AG04450 (cell line): ENCODE measurements around the gene WNT1. TPM values are rescaled to one million over a fixed set of nuclear protein-coding genes. Genes with fewer than 3 reads are reported as not detected.

ENCODE experiments used
- CTCF ChIA-PET: fragments of 300-600, 350-600 bp; formaldehyde crosslinking; extraction: SDS; loops from one replicate; lab custom pipeline; 2022; ENCODE audit warnings: antibody characterized with exemption, inconsistent platforms; lab: Charles Lee
- POLR2A ChIA-PET: fragments of 350-600 bp; formaldehyde crosslinking; extraction: SDS; loops from one replicate; lab custom pipeline; 2021; ENCODE audit warnings: antibody characterized with exemption, inconsistent platforms; lab: Yijun Ruan, JAX
- DNase-seq: peaks from one replicate; pipeline ENCODE4 v3.0.0-alpha.2; 2011; ENCODE audit warnings: low read depth, low spot score
- H3K27ac ChIP-seq: one replicate; pipeline ENCODE4 v1.5.1; 2012; ENCODE audit warnings: low read depth, low read length, control low read depth
- H3K27me3 ChIP-seq: one replicate; pipeline ENCODE4 v1.6.0; 2012; ENCODE audit warnings: low read length; ENCODE audit not compliant: control insufficient read depth, insufficient read depth
- H3K4me3 ChIP-seq: 2 replicates; pipeline ENCODE4 v1.5.1; 2011; ENCODE audit warnings: mild to moderate bottlenecking, low read depth, low read length, control low read depth
- H3K9me3 ChIP-seq: 2 replicates; pipeline ENCODE4 v1.5.1; 2012; ENCODE audit warnings: low read length; ENCODE audit not compliant: control insufficient read depth, insufficient read depth
- polyA plus RNA-seq: library from polyadenylated mRNA; depleted of rRNA; stranded (reverse); fragments of >200 nt; gene quantifications from 2 replicates; pipeline ENCODE4 v1.2.3, GENCODE V29; 2011
- TF ChIP-seq, protein P1 (sequence below): IDR thresholded peaks from 2 replicates; pipeline ENCODE4 v1.5.1; 2011; ENCODE audit warnings: low read depth, low read length, control low read depth, inconsistent platforms

The WNT1 gene
- polyA plus RNA-seq, 1 experiment = not detected

DNA sequence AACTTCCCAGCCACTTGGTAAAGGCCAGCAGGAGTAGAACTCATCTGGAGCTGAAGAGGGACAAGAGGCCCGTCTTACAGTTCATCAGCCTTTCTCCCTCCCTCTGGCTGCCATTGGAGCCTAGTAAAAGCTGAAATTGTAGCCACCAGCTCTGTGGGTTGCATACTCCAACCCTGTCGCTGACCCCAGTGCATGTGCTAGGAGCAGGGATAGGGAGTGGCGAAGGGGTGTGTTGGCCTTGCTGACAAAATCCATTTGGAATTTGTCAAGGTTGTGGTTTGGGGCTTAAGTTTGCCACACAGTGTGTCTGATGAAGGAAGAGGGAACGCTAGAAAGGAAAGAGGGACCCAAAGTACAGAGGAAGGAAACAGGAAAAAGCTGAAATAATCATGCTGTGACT is 16.8 kb upstream of the WNT1 start:
- TF ChIP-seq, protein P1, sequence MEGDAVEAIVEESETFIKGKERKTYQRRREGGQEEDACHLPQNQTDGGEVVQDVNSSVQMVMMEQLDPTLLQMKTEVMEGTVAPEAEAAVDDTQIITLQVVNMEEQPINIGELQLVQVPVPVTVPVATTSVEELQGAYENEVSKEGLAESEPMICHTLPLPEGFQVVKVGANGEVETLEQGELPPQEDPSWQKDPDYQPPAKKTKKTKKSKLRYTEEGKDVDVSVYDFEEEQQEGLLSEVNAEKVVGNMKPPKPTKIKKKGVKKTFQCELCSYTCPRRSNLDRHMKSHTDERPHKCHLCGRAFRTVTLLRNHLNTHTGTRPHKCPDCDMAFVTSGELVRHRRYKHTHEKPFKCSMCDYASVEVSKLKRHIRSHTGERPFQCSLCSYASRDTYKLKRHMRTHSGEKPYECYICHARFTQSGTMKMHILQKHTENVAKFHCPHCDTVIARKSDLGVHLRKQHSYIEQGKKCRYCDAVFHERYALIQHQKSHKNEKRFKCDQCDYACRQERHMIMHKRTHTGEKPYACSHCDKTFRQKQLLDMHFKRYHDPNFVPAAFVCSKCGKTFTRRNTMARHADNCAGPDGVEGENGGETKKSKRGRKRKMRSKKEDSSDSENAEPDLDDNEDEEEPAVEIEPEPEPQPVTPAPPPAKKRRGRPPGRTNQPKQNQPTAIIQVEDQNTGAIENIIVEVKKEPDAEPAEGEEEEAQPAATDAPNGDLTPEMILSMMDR = no peak
- ChIA-PET POLR2A (interaction anchor here (0.6 kb wide), 1 partner anchor 14 kb away, joined by 5 read pairs; no protein-coding TSS in a partner anchor), CTCF (no interaction called here)
- no peak for DNase-seq
- Histone ChIP-seq H3K27ac (no peak overlapping the region), H3K4me3 (no peak overlapping the region), H3K27me3 (peaks cover 14% of the 10 kb centered on the region), H3K9me3 (peaks cover 6% of the 10 kb centered on the region; the same call in 1 of the 2 replicates)

DNA sequence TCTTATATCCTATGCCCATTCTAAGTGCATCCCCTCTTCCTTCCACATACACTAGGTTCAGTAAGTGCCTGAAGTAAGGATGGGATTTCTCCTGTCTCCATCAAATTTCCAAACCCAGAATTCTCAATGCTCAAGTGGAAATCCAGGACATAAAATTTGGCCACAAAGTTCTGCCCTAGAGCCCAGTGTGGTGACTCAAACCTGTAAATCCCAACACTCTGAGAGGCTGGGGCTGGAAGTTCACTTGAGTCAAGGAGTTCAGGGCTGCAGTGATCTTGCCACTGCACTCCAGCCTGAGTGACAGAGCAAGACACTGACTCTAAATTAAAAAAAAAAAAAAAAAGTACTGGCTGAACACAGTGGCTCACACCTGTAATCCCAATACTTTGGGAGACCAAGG is 16.3 kb upstream of the WNT1 start:
- TF ChIP-seq, protein P1 = no peak
- Histone ChIP-seq H3K27ac (no peak overlapping the region), H3K27me3 (peaks cover 16% of the 10 kb centered on the region), H3K9me3 (peaks cover 4% of the 10 kb centered on the region; the same call in 1 of the 2 replicates), H3K4me3 (no peak overlapping the region)
- CTCF ChIA-PET = interaction anchor here (1.3 kb wide), 1 partner anchor 35 kb away, joined by 5 read pairs; no protein-coding TSS in a partner anchor
- DNase-seq = no peak
- POLR2A ChIA-PET = no interaction called here

DNA sequence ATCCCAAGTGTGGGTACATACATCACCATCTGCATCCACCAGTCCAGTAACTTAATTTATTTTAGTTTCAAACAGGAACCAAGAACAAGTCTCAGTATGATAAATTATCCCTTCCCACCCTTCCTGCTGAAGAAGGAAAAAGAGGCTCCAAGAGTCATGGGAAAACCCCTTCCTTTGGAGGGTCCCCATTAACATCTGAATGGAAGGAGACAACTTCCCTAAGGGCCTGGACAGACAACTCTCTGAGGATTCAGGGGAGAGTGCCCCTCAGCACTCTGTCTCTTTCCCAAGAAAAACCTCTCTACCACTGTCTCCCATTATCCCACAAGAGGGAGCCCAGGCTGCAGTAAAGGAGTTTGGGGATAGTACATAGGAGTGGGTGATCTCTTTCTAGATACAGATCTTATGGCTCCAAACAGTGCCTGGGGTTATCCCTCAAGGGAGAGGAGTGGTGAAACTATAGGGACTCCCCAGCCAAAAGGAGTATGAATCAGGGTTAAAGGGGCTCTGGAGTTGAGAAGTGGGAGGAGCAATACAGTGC is 12.8 kb upstream of the WNT1 start:
- ChIA-PET POLR2A (no interaction called here), CTCF (interaction anchor here (1.9 to 5.1 kb wide), 4 partner anchors 13 to 112 kb away, joined by 5 to 37 read pairs (median 10); partner anchors contain the start of gene WNT1)
- no peaks in the 10 kb centered on the region; the same call in 1 of the 2 replicates for H3K9me3 ChIP-seq
- DNase-seq = no peak
- peaks cover 20% of the 10 kb centered on the region for H3K27me3 ChIP-seq
- H3K27ac ChIP-seq = no peak overlapping the region
- TF ChIP-seq, protein P1 = peak; percentile 63
- H3K4me3 ChIP-seq = no peak overlapping the region

DNA sequence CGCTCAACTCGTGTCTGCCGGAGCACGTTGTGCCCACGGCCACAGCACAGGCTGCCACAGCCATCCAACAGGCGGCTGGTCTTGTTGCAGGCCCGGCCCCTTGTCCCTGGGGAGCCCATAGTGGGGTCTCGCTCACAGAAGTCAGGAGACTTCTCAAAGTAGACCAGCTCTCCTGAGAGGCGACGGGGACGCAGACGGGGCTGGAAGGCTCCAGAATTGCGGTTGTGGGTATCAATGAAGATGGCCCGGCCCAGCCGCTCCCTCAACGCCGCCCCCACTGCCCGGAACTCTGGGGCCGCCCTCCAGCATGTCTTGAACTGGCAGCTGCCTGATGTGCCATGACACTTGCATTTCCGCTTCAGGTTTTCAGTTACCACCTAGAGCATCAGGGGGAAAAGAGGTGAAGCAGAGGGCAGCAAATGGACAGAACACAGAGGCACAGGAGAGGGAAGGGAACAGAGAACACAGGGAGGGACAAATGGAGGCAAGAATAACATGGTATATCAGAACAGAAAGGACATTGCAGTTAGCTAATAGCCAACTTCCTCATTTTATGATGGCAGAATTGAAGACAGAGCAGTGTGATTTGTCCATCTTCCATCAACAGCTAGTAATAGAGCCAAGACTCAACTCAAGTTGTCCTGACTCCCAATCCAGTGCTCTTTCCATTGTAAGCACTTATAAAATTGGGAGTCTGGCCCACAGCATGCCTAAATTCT is 11.8 kb upstream of the WNT1 start:
- CTCF ChIA-PET = interaction anchor here (0.5 to 5.1 kb wide), 6 partner anchors 12 to 213 kb away, joined by 3 to 37 read pairs (median 9); partner anchors contain the start of gene WNT1
- no peaks in the 10 kb centered on the region; the same call in 1 of the 2 replicates for H3K9me3 ChIP-seq
- H3K27me3 ChIP-seq = peaks cover 29% of the 10 kb centered on the region
- TF ChIP-seq, protein P1 = no peak
- DNase-seq = no peak
- POLR2A ChIA-PET = interaction anchor here (0.6 kb wide), 1 partner anchor 9 kb away, joined by 3 read pairs; the partner anchor contains the start of gene ARF3
- H3K27ac ChIP-seq = no peak overlapping the region
- no peak overlapping the region for H3K4me3 ChIP-seq
